ENCODE measurements around the gene ZMYND8. TPM values are rescaled to one million over a fixed set of nuclear protein-coding genes. Genes with fewer than 3 reads are reported as not detected.

Gene ZMYND8
- polyA plus RNA-seq, 1 donor from 2014 or later: 16.7 TPM

- Mint-ChIP-seq H3K27me3 (no peaks in the 10 kb centered on the region), H3K9me3 (no peaks in the 10 kb centered on the region), H3K36me3 (peaks cover 1% of the 10 kb centered on the region), H3K4me3 (no peak overlapping the region), H3K4me1 (peaks cover 0 to 2% (median 0%) of the 10 kb centered on the region in 3 donors), H3K27ac (no peak overlapping the region)
Measured at GRCh38 chr20:47306095-47306494, 50.4 kb downstream of the ZMYND8 start.

- Mint-ChIP-seq H3K4me1 (peaks cover 0 to 2% (median 0%) of the 10 kb centered on the region in 3 donors), H3K4me3 (no peak overlapping the region), H3K9me3 (no peaks in the 10 kb centered on the region), H3K27me3 (no peaks in the 10 kb centered on the region), H3K36me3 (peaks cover 1% of the 10 kb centered on the region), H3K27ac (peak overlapping the region in 2 of 3 donors; percentile 31 to 56)
Measured at GRCh38 chr20:47305667-47306066, 50.8 kb downstream of the ZMYND8 start.

GRCh38 chr20:47304287-47304686 lies 52.2 kb downstream of the ZMYND8 start:
- H3K4me1 Mint-ChIP-seq: peaks cover 0 to 6% (median 2%) of the 10 kb centered on the region in 3 donors
- no peak overlapping the region for H3K27ac Mint-ChIP-seq

DNA sequence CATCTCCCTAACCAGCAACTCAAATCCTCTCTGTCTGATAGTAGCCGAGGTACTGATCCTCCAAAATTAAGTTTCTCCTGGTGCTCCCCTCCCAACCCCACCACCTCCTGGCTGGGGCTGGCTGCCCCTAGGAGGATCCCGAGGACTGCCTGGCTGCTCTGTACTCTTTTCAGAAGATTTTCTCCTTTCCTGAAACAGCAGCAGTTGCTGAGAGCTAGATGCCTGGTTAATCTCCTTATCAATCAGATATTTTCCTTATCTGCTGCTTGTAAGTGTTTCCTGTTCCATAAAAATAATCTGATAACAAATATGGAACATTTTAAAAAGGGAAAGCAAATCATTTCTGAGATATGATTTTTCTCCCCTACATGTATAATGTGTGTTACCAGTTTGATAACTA lies 52.8 kb downstream of the ZMYND8 start:
- H3K27ac Mint-ChIP-seq: no peak overlapping the region
- H3K4me1 Mint-ChIP-seq: peaks cover 0 to 6% (median 2%) of the 10 kb centered on the region in 3 donors
- H3K9me3 Mint-ChIP-seq: no peaks in the 10 kb centered on the region
- no peak overlapping the region for H3K4me3 Mint-ChIP-seq
- peaks cover 4% of the 10 kb centered on the region for H3K36me3 Mint-ChIP-seq
- H3K27me3 Mint-ChIP-seq: no peaks in the 10 kb centered on the region

More at GRCh38 chr20:47304287-47304686, 52.2 kb downstream of the ZMYND8 start:
- Mint-ChIP-seq H3K9me3 (no peaks in the 10 kb centered on the region), H3K27me3 (no peaks in the 10 kb centered on the region), H3K36me3 (peaks cover 4% of the 10 kb centered on the region), H3K4me3 (no peak overlapping the region)

DNA sequence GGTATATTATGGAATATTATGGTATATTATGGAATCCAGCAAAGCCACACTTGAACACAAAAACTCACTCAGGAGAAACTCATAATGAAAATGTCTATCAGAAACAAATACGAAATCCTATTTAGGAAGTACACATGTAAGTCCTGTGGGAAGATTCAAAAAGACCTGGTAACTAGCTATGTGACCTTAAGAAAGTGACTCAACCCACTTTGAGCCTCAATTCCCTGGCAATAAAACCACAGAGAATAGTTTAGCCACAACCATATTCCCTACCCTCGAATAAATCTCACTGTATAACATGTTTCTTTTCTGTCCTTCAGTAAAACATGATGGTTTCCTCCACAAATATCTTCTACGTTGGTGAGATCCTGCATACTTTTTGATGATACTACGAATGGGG lies 56.4 kb downstream of the ZMYND8 start:
- Mint-ChIP-seq H3K27me3 (no peaks in the 10 kb centered on the region), H3K36me3 (peaks cover 6% of the 10 kb centered on the region), H3K4me3 (no peak overlapping the region), H3K4me1 (peaks cover 0 to 8% (median 0%) of the 10 kb centered on the region in 3 donors), H3K27ac (no peak overlapping the region), H3K9me3 (no peaks in the 10 kb centered on the region)

- Mint-ChIP-seq H3K9me3 (no peaks in the 10 kb centered on the region), H3K27ac (no peak overlapping the region), H3K27me3 (no peaks in the 10 kb centered on the region), H3K4me1 (peaks cover 0 to 10% (median 0%) of the 10 kb centered on the region in 3 donors), H3K36me3 (peaks cover 6% of the 10 kb centered on the region), H3K4me3 (no peak overlapping the region)
Measured at GRCh38 chr20:47298624-47299023, 57.9 kb downstream of the ZMYND8 start.

DNA sequence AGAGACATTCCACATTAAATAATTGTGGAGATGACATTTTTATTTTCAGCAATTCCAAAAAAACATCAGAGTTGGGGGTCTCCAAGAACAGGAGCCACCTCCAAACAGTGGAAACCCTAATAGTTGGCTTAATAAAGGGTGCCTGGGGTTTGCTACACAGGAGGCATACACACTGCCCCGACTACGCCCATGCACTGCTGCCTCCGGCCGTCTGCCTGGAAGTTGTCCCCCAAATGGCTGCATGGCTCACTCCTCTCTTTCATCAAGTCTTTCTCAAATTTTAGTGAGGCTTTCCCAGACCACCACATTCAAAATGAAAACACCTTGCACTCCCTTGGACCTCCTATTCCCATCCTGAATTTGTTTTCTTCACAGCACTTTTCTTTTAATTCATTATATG lies 58.8 kb downstream of the ZMYND8 start:
- Mint-ChIP-seq H3K4me3 (no peak overlapping the region), H3K27ac (no peak overlapping the region), H3K36me3 (peaks cover 6% of the 10 kb centered on the region)

GRCh38 chr20:47296950-47297349 lies 59.5 kb downstream of the ZMYND8 start:
- H3K9me3 Mint-ChIP-seq: no peaks in the 10 kb centered on the region
- peaks cover 0 to 10% (median 0%) of the 10 kb centered on the region in 3 donors for H3K4me1 Mint-ChIP-seq
- H3K4me3 Mint-ChIP-seq: no peak overlapping the region
- no peaks in the 10 kb centered on the region for H3K27me3 Mint-ChIP-seq
- peaks cover 6% of the 10 kb centered on the region for H3K36me3 Mint-ChIP-seq
- H3K27ac Mint-ChIP-seq: peak overlapping the region in 1 of 3 donors; percentile 53

More for the DNA sequence above, 58.8 kb downstream of the ZMYND8 start:
- Mint-ChIP-seq H3K9me3 (no peaks in the 10 kb centered on the region), H3K27me3 (no peaks in the 10 kb centered on the region), H3K4me1 (peaks cover 0 to 10% (median 0%) of the 10 kb centered on the region in 3 donors)

GRCh38 chr20:47295921-47296426 lies 60.5 kb downstream of the ZMYND8 start:
- Mint-ChIP-seq H3K27ac (no peak overlapping the region), H3K9me3 (no peaks in the 10 kb centered on the region), H3K27me3 (no peaks in the 10 kb centered on the region), H3K4me3 (no peak overlapping the region), H3K4me1 (peaks cover 0 to 10% (median 0%) of the 10 kb centered on the region in 3 donors), H3K36me3 (peaks cover 7% of the 10 kb centered on the region)

GRCh38 chr20:47295129-47295813 lies 61.2 kb downstream of the ZMYND8 start:
- no peak overlapping the region for H3K4me3 Mint-ChIP-seq
- H3K9me3 Mint-ChIP-seq: no peaks in the 10 kb centered on the region
- peaks cover 0 to 8% (median 0%) of the 10 kb centered on the region in 3 donors for H3K4me1 Mint-ChIP-seq
- peaks cover 7% of the 10 kb centered on the region for H3K36me3 Mint-ChIP-seq
- H3K27me3 Mint-ChIP-seq: no peaks in the 10 kb centered on the region
- peak overlapping the region in 1 of 3 donors; percentile 54 for H3K27ac Mint-ChIP-seq

- Mint-ChIP-seq H3K4me3 (no peak overlapping the region), H3K9me3 (no peaks in the 10 kb centered on the region), H3K27me3 (no peaks in the 10 kb centered on the region), H3K4me1 (peaks cover 0 to 4% (median 0%) of the 10 kb centered on the region in 3 donors), H3K36me3 (peaks cover 5% of the 10 kb centered on the region), H3K27ac (no peak overlapping the region)
Measured at GRCh38 chr20:47293631-47294030, 62.9 kb downstream of the ZMYND8 start.

DNA sequence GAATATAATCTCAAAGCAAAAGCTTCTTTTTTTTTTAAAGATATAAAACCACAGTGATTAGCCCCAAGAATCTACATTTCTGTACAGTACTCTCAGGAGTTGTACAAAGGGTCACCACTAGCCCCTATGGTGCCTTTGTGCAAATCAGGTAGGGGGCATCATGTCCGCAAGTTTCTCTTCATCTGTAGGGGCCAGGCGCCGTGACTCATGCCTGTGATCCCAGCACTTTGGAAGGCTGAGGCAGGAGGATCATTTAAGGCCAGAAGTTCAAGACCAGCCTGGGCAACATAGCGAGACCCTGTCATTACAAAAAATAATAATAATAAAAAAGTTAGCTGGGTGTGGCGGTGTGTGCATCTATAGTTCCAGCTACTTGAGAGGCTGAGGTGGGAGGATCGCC lies 63.9 kb downstream of the ZMYND8 start:
- H3K9me3 Mint-ChIP-seq: no peaks in the 10 kb centered on the region
- H3K27me3 Mint-ChIP-seq: no peaks in the 10 kb centered on the region
- H3K4me3 Mint-ChIP-seq: no peak overlapping the region
- H3K36me3 Mint-ChIP-seq: peaks cover 3% of the 10 kb centered on the region
- peaks cover 0 to 2% (median 0%) of the 10 kb centered on the region in 3 donors for H3K4me1 Mint-ChIP-seq
- H3K27ac Mint-ChIP-seq: no peak overlapping the region

DNA sequence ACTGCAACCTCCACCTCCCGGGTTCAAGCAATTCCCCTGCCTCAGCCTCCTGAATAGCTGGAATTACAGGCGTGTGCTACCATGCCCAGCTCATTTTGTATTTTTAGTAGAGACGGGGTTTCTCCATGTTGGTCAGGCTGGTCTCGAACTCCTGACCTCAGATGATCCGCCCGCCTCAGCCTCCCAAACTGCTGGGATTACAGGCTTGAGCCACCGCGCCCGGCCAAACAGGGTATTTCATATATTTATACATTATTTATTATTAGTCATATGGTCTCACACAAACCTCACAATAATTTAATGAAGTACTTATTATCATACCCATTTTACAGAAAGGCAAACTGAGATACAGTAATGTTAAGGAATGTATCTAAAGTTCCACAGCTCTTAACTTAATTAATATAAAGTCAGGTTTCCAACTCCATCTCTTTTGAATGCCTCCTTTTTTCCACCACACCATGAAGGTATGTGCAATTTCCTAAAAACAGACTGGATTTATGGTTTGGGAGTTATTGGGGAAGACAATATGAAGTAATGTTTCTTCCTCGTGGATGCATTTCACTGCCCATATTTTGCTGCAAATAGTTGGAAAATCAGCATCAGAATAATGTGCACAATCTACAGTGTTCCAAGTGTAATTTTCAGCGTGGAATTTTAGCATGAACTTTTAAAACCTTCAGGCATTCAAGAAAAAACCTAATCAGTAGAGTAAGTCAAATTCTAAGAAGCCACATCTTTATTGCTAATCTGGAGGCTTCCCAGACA lies 65.7 kb downstream of the ZMYND8 start:
- H3K4me1 Mint-ChIP-seq: peaks cover 0 to 2% (median 0%) of the 10 kb centered on the region in 3 donors
- H3K27ac Mint-ChIP-seq: no peak overlapping the region
- H3K36me3 Mint-ChIP-seq: peaks cover 4% of the 10 kb centered on the region
- H3K27me3 Mint-ChIP-seq: no peaks in the 10 kb centered on the region
- no peak overlapping the region for H3K4me3 Mint-ChIP-seq
- H3K9me3 Mint-ChIP-seq: no peaks in the 10 kb centered on the region

DNA sequence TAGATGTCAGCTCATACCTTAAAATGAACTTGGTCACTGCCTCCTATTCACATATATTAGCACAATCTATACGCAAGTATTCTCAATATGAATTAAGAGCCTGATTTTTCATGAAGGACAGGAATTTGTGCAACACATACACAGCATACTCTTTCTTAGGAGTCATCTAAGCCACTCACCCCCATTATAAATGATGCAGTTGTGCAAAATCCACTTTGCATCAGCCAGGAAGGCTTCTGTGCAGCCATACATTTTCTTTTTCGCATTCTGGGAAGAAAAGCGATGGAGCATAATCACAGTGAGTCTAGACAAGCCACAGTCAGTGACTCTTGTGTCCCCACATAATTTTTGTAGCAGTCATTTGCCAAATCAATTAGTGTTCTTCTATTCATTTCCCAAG lies 66.5 kb downstream of the ZMYND8 start:
- H3K27ac Mint-ChIP-seq: peak overlapping the region in 1 of 3 donors; percentile 25
- no peaks in the 10 kb centered on the region for H3K9me3 Mint-ChIP-seq
- H3K4me3 Mint-ChIP-seq: no peak overlapping the region
- peaks cover 0 to 2% (median 0%) of the 10 kb centered on the region in 3 donors for H3K4me1 Mint-ChIP-seq
- no peaks in the 10 kb centered on the region for H3K27me3 Mint-ChIP-seq
- peaks cover 4% of the 10 kb centered on the region for H3K36me3 Mint-ChIP-seq

DNA sequence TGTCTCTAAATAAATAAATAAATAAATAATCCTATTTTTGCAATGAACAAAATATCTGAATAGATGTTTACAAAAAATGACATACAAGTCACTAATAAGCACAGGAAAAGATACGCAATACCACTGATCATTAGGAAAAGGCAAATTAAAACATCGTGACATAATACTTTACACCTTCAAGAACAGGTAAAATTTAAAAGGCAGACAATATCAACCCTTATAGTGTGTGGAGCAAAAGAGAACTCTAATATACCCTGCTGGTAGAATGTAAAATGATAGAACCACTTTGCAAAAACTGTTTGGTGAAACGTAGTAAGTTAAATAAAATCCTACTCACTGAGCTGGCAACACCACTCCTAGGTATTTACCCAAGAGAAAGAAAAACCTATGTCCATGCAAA lies 67.4 kb downstream of the ZMYND8 start:
- no peaks in the 10 kb centered on the region for H3K27me3 Mint-ChIP-seq
- H3K9me3 Mint-ChIP-seq: no peaks in the 10 kb centered on the region
- H3K4me3 Mint-ChIP-seq: no peak overlapping the region
- no peaks in the 10 kb centered on the region for H3K4me1 Mint-ChIP-seq
- peak overlapping the region in 1 of 3 donors; percentile 59 for H3K27ac Mint-ChIP-seq
- H3K36me3 Mint-ChIP-seq: peaks cover 4% of the 10 kb centered on the region
